Smooth muscle cell of the brain vasculature (primary cell): ENCODE results near the gene HPDL.
"Not testable (repeated sequence)": the region's sequence is repeated elsewhere in the genome, so short reads cannot be mapped to it uniquely, and the experiment has no call there.

Source experiments
- DNase-seq: peaks from one replicate; pipeline ENCODE4 v3.0.0-alpha.2; 2012; ENCODE audit warnings: low read depth, low spot score

HPDL gene

GRCh38 chr1:45326627-45327623, at the start of gene HPDL:
Gene HPDL, plus strand, starts transcription at chr1:45326895. Its CDS starts 254 bp downstream, at chr1:45327149.
- DNase-seq: no peak

GRCh38 chr1:45282351-45282750, 44.3 kb upstream of the HPDL start:
- no peak for DNase-seq

GRCh38 chr1:45284858-45285257, 41.8 kb upstream of the HPDL start:
- DNase-seq: not testable (repeated sequence)

- not testable (repeated sequence) for DNase-seq
Observed at GRCh38 chr1:45286521-45286920, 40.2 kb upstream of the HPDL start.

GRCh38 chr1:45291002-45291401, 35.7 kb upstream of the HPDL start:
- not testable (repeated sequence) for DNase-seq

GRCh38 chr1:45291716-45292115, 35.0 kb upstream of the HPDL start:
- DNase-seq: no peak

- DNase-seq: no peak
Observed at GRCh38 chr1:45297666-45298356, 28.9 kb upstream of the HPDL start.

- DNase-seq: no peak
Observed at GRCh38 chr1:45299296-45299695, 27.4 kb upstream of the HPDL start.

- peak; percentile 56 for DNase-seq
Observed at GRCh38 chr1:45299981-45300668, 26.6 kb upstream of the HPDL start.

- no peak for DNase-seq
Observed at GRCh38 chr1:45300669-45300997, 26.1 kb upstream of the HPDL start.

- DNase-seq: no peak
Observed at GRCh38 chr1:45302505-45303150, 24.1 kb upstream of the HPDL start.

- peak; percentile 96 for DNase-seq
Observed at GRCh38 chr1:45303520-45304310, 23.0 kb upstream of the HPDL start.

- no peak for DNase-seq
Observed at GRCh38 chr1:45304311-45305081, 22.2 kb upstream of the HPDL start.

GRCh38 chr1:45305231-45305630, 21.5 kb upstream of the HPDL start:
- DNase-seq: no peak

- no peak for DNase-seq
Observed at GRCh38 chr1:45306319-45306718, 20.4 kb upstream of the HPDL start.

- DNase-seq: no peak
Observed at GRCh38 chr1:45306905-45307304, 19.8 kb upstream of the HPDL start.

GRCh38 chr1:45314266-45314665, 12.4 kb upstream of the HPDL start:
- no peak for DNase-seq

GRCh38 chr1:45317166-45317565, 9.5 kb upstream of the HPDL start:
- DNase-seq: no peak

- DNase-seq: no peak
Observed at GRCh38 chr1:45319761-45320160, 6.9 kb upstream of the HPDL start.

GRCh38 chr1:45321444-45321843, 5.3 kb upstream of the HPDL start:
- no peak for DNase-seq
